Measurements from ENCODE around the gene AKIP1.

- TF ChIP-seq EZH2phosphoT487 (IDR thresholded peaks at IDR 0.05; ENCODE audit: insufficient read depth, low read depth) (no peak), EZH2 (IDR thresholded peaks at IDR 0.05; ENCODE audit: insufficient read depth, poor library complexity, severe bottlenecking) (no peak)
These were observed 2.9 kb upstream of the AKIP1 start for GRCh38 chr11:8908099-8908498.
